ENCODE results near the gene CARMIL1. TPM values are rescaled to one million over a fixed set of nuclear protein-coding genes. Genes with fewer than 3 reads are reported as not detected.

Gene CARMIL1
- total and polyA plus RNA-seq, 2 of the 8 experiments (the other 6 are each of a cell fraction or from before 2014, with no cell fraction given) = 20.3 to 40.4 TPM

DNA sequence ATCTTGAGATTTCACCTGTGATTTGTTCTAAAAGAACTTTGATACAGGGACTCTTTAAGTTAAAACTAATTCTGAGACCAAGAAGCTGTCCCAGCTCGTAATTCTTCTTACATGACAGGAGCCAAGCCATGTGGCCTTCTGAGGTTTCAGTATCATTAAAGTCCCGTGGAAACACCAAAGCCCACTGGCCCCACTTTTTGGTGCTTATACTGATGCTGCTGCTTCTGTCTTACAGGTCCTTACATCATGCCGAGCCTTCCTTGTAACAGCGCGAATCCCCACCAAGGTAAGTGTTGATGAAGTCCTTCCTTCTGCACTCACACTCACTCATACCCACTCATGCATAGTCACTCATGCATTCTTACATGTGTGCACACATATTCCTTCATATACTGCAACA, 140.7 kb downstream of the CARMIL1 start:
- Histone ChIP-seq H3K4me3 (ENCODE audit: extremely low read depth in 1 of 4, insufficient read depth in 2 of 4, low read depth in 3 of 4, low read length in 4 of 4) (no peak overlapping the region), H3K14ac (ENCODE audit: insufficient read length) (no peak overlapping the region), H3K27me3 (replicated peaks in 1 of 4; ENCODE audit: control insufficient read depth in 3 of 4, extremely low read depth in 1 of 4, insufficient read depth in 3 of 4, low read length in 3 of 4) (no peaks in the 10 kb centered on the region), H3K79me2 (ENCODE audit: control insufficient read depth in 1 of 2, insufficient read depth in 2 of 2, low read length in 2 of 2) (peaks cover 0 to 46% of the 10 kb centered on the region in 2 experiments; a peak in 2 of 4 replicates), H2BK15ac (ENCODE audit: low read length) (no peak overlapping the region), H2BK120ac (replicated peaks; ENCODE audit: low read depth, low read length) (no peak overlapping the region), H2BK20ac (ENCODE audit: low read length) (no peak overlapping the region), H4K8ac (ENCODE audit: extremely low read depth, insufficient read depth, low read length) (no peak overlapping the region), H2AK5ac (ENCODE audit: low read depth, low read length) (no peak overlapping the region), H3K9ac (replicated peaks in 1 of 4; ENCODE audit: extremely low read depth in 1 of 4, low read depth in 3 of 4, low read length in 3 of 4) (no peak overlapping the region), H2BK5ac (ENCODE audit: low read depth, low read length) (no peak overlapping the region), H2AFZ (ENCODE audit: low read length) (no peak overlapping the region), H3K18ac (ENCODE audit: extremely low read depth, low read length) (no peak overlapping the region), H4K5ac (ENCODE audit: insufficient read length, low read depth, low read length) (no peak overlapping the region), H3K36me3 (ENCODE audit: control insufficient read depth in 2 of 4, insufficient read depth in 4 of 4, low read length in 3 of 4) (peaks cover 0 to 10% (median 4%) of the 10 kb centered on the region in 4 experiments; a peak in 4 of 8 replicates), H3K9me3 (ENCODE audit: insufficient read depth in 2 of 2, low read depth in 1 of 2, low read length in 1 of 2) (peaks cover 9 to 14% of the 10 kb centered on the region in 2 experiments; a peak in 3 of 4 replicates), H2BK12ac (ENCODE audit: low read depth, low read length) (no peak overlapping the region), H3K56ac (replicated peaks; ENCODE audit: insufficient read length, low read depth, low read length) (no peak overlapping the region), H4K20me1 (replicated peaks in 1 of 2; ENCODE audit: control insufficient read depth in 1 of 2, insufficient read depth in 2 of 2, low read length in 2 of 2) (no peaks in the 10 kb centered on the region), H3K23ac (ENCODE audit: insufficient read length) (no peak overlapping the region), H3K79me1 (ENCODE audit: low read depth, low read length) (peaks cover 3% of the 10 kb centered on the region; the same call in 1 of the 2 replicates), H3K4ac (replicated peaks; ENCODE audit: insufficient read length, low read depth, low read length) (no peak overlapping the region), H4K91ac (replicated peaks; ENCODE audit: insufficient read length, low read length) (no peak overlapping the region), H3K27ac (ENCODE audit: low read depth, low read length) (no peak overlapping the region), H3K4me1 (replicated peaks in 1 of 4; ENCODE audit: control insufficient read depth in 3 of 4, insufficient read depth in 4 of 4, low read length in 3 of 4) (peaks cover 0 to 17% (median 12%) of the 10 kb centered on the region in 4 experiments; a peak in 4 of 7 replicates), H3K23me2 (ENCODE audit: low read depth, low read length) (no peaks in the 10 kb centered on the region), H3K4me2 (ENCODE audit: insufficient read depth in 1 of 2, low read depth in 2 of 2, low read length in 2 of 2) (no peak overlapping the region)
- ChIA-PET POLR2A (ENCODE audit: partially characterized antibody) (no interaction called here), CTCF (ENCODE audit: partially characterized antibody) (interaction anchor here (0.9 kb wide), 1 partner anchor 11 kb away, joined by 4 read pairs; no protein-coding TSS in a partner anchor)
- TF ChIP-seq TBP (IDR thresholded peaks at IDR 0.05; ENCODE audit: low read depth, low read length) = no peak
- TF ChIP-seq CEBPB (IDR thresholded peaks at IDR 0.05; ENCODE audit: low read depth, low read length) = no peak
- no peak for TF ChIP-seq TEAD4 (IDR thresholded peaks at IDR 0.05; ENCODE audit: low read depth, low read length)
- no peak for TF ChIP-seq CBX5 (IDR thresholded peaks at IDR 0.05; ENCODE audit: low read depth, low read length)
- no peak for TF ChIP-seq YY1 (IDR thresholded peaks at IDR 0.05; ENCODE audit: low read depth, low read length)
- TF ChIP-seq GTF2F1 (IDR thresholded peaks at IDR 0.05; ENCODE audit: borderline replicate concordance, low read depth, low read length) = no peak
- TF ChIP-seq GABPA (IDR thresholded peaks at IDR 0.05; ENCODE audit: borderline replicate concordance, insufficient read depth, low read length) = no peak
- TF ChIP-seq, protein P1, sequence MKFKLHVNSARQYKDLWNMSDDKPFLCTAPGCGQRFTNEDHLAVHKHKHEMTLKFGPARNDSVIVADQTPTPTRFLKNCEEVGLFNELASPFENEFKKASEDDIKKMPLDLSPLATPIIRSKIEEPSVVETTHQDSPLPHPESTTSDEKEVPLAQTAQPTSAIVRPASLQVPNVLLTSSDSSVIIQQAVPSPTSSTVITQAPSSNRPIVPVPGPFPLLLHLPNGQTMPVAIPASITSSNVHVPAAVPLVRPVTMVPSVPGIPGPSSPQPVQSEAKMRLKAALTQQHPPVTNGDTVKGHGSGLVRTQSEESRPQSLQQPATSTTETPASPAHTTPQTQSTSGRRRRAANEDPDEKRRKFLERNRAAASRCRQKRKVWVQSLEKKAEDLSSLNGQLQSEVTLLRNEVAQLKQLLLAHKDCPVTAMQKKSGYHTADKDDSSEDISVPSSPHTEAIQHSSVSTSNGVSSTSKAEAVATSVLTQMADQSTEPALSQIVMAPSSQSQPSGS (IDR thresholded peaks at IDR 0.05; ENCODE audit: low read length) = no peak
- no peak for TF ChIP-seq BACH1 (IDR thresholded peaks at IDR 0.05; ENCODE audit: low read length)
- 92% methylated on average over 5 of the region's 5 CpGs; no CpG with 5 or more reads in 1 of the 2 experiments for WGBS, 2 experiments (ENCODE audit: extremely low coverage in 1 of 2, insufficient coverage in 1 of 2, insufficient read length in 1 of 2, insufficient replicate concordance in 2 of 2, low coverage in 1 of 2, low lambda C conversion rate in 2 of 2, missing lambda C conversion rate in 1 of 2)
- no peak for DNase-seq (ENCODE audit: low read depth in 1 of 2, low spot score in 2 of 2)
- no peak for FAIRE-seq

All from H1 (cell line).